Endothelial cell of umbilical vein (primary cell): Measurements from ENCODE around the gene CMSS1. TPM values are rescaled to one million over a fixed set of nuclear protein-coding genes. Genes with fewer than 3 reads are reported as not detected.

Source experiments
- BruUV-seq: library from RNA; stranded (reverse); fragments of 400-500 nt; replicated peaks from 2 replicates; lab custom pipeline; 2021; lab: Mats Ljungman, UMichigan
- CTCF ChIA-PET: fragments of 300-600, 350-600 bp; sonication (Branson Sonifier 250); formaldehyde crosslinking; loops from one replicate; lab custom pipeline; 2021; ENCODE audit warnings: antibody characterized with exemption, inconsistent platforms; lab: Charles Lee
- POLR2A ChIA-PET: fragments of 300-600, 350-600 bp; sonication (Branson Sonifier 250); formaldehyde crosslinking; loops from one replicate; lab custom pipeline; 2021; ENCODE audit warnings: antibody characterized with exemption, inconsistent platforms; lab: Charles Lee
- DNase-seq: peaks from one replicate; pipeline ENCODE4 v3.0.0-alpha.2; 2011; ENCODE audit warnings: low read depth, low spot score
- FAIRE-seq: peaks from 2 replicates; lab custom pipeline; 2011; peaks lifted over from hg19 to GRCh38; lab: Jason Lieb, UNC
- H2AFZ ChIP-seq: 2 replicates; pipeline ENCODE4 v1.6.0; 2012; ENCODE audit warnings: low read depth, low read length, control low read depth, inconsistent platforms
- H3K27ac ChIP-seq: 2 replicates; pipeline ENCODE4 v1.5.1; 2011; ENCODE audit warnings: low read depth, mild to moderate bottlenecking, control low read depth, low read length, moderate library complexity; ENCODE audit not compliant: insufficient read depth
- H3K27me3 ChIP-seq, 2 experiments: 2 replicates each; pipeline versions ENCODE4 v1.6.0 to v1.6.1; 2011; ENCODE audit warnings: low read length in 2 of 2, mixed read lengths in 1 of 2; ENCODE audit not compliant: control insufficient read depth in 2 of 2, insufficient read depth in 2 of 2
- H3K36me3 ChIP-seq, 2 experiments: 2 replicates in 1 of 2; 3 replicates in 1 of 2; pipeline ENCODE4 v1.5.1; 2011; ENCODE audit warnings: low read length in 2 of 2, mild to moderate bottlenecking in 1 of 2, moderate library complexity in 1 of 2; ENCODE audit not compliant: control insufficient read depth in 2 of 2, insufficient read depth in 2 of 2; ENCODE audit errors: extremely low read depth in 1 of 2
- H3K4me1 ChIP-seq: 3 replicates; pipeline ENCODE4 v1.5.1; 2011; ENCODE audit warnings: mild to moderate bottlenecking, low read length; ENCODE audit not compliant: control insufficient read depth, insufficient read depth; ENCODE audit errors: extremely low read depth
- H3K4me2 ChIP-seq: 2 replicates; pipeline ENCODE4 v1.6.1; 2011; ENCODE audit warnings: low read length, control low read depth, mixed read lengths; ENCODE audit not compliant: insufficient read depth
- H3K4me3 ChIP-seq, 3 experiments: fragments of 200-600 bp in 1 of 3; sonication (generic), shearing (Covaris generic) in 1 of 3; replicated peaks in 1 of 3; 2 replicates each; pipeline ENCODE4 v1.5.1; 2011 to 2016; ENCODE audit warnings: control low read depth in 3 of 3, low read length in 3 of 3, mild to moderate bottlenecking in 2 of 3, inconsistent platforms in 1 of 3, low read depth in 1 of 3, moderate library complexity in 1 of 3; ENCODE audit not compliant: insufficient read depth in 1 of 3
- H3K79me2 ChIP-seq: 2 replicates; pipeline ENCODE4 v1.6.0; 2012; ENCODE audit warnings: low read length, inconsistent platforms; ENCODE audit not compliant: control insufficient read depth, insufficient read depth
- H3K9ac ChIP-seq: replicated peaks from 2 replicates; pipeline ENCODE3; 2011; ENCODE audit warnings: low read length, control low read depth; ENCODE audit not compliant: insufficient read depth; ENCODE audit errors: extremely low read depth
- H3K9me1 ChIP-seq: replicated peaks from 3 replicates; pipeline ENCODE4 v1.6.0; 2011; ENCODE audit warnings: mild to moderate bottlenecking, low read length; ENCODE audit not compliant: control insufficient read depth, insufficient read depth; ENCODE audit errors: extremely low read depth
- H3K9me3 ChIP-seq: replicated peaks from 2 replicates; pipeline ENCODE4 v1.5.1; 2012; ENCODE audit warnings: low read length, inconsistent platforms; ENCODE audit not compliant: control insufficient read depth, insufficient read depth
- H4K20me1 ChIP-seq: replicated peaks from 2 replicates; pipeline ENCODE3; 2011; ENCODE audit warnings: mild to moderate bottlenecking, low read length; ENCODE audit not compliant: control insufficient read depth, insufficient read depth; ENCODE audit errors: extremely low read depth
- CTCF ChIP-seq, 2 donors: IDR thresholded peaks; 1 replicate in 1 of 2; 2 replicates in 1 of 2; pipeline ENCODE4 v1.5.1; 2011; ENCODE audit warnings: low read length in 2 of 2, mild to moderate bottlenecking in 2 of 2, moderate library complexity in 2 of 2, control low read depth in 1 of 2, inconsistent platforms in 1 of 2, low read depth in 1 of 2; ENCODE audit not compliant: insufficient read depth in 1 of 2; ENCODE audit errors: extremely low read depth in 1 of 2
- EZH2 ChIP-seq: IDR thresholded peaks from 2 replicates; pipeline ENCODE4 v1.6.1; 2012; ENCODE audit warnings: borderline replicate concordance, low read depth, mild to moderate bottlenecking, moderate library complexity, low read length, inconsistent platforms; ENCODE audit not compliant: severe bottlenecking
- FOS ChIP-seq: IDR thresholded peaks from 2 replicates; pipeline ENCODE4 v1.6.1; 2011; ENCODE audit warnings: mild to moderate bottlenecking, low read length, moderate library complexity, borderline replicate concordance; ENCODE audit not compliant: insufficient read depth
- GATA2 ChIP-seq: IDR thresholded peaks from 2 replicates; pipeline ENCODE4 v1.7.0; 2011; ENCODE audit warnings: low read depth, mild to moderate bottlenecking, moderate library complexity, mixed read lengths, low read length; ENCODE audit not compliant: insufficient read length, insufficient read depth
- JUN ChIP-seq: IDR thresholded peaks from 2 replicates; pipeline ENCODE4 v1.6.1; 2011; ENCODE audit warnings: borderline replicate concordance, low read depth; ENCODE audit not compliant: insufficient read length, insufficient read depth
- MAX ChIP-seq: IDR thresholded peaks from 2 replicates; pipeline ENCODE4 v1.6.1; 2011; ENCODE audit not compliant: insufficient read depth, insufficient read length
- MYC ChIP-seq: IDR thresholded peaks from one replicate; pipeline ENCODE4 v1.6.1; 2011; ENCODE audit warnings: mild to moderate bottlenecking, low read depth, low read length
- POLR2A ChIP-seq: IDR thresholded peaks from 2 replicates; pipeline ENCODE4 v1.6.1; 2012; ENCODE audit warnings: low read depth, mild to moderate bottlenecking, control low read depth, low read length
- POLR2AphosphoS5 ChIP-seq: IDR thresholded peaks from 2 replicates; pipeline ENCODE4 v1.6.1; 2012; ENCODE audit warnings: low read depth, mild to moderate bottlenecking, control low read depth, low read length, moderate library complexity; ENCODE audit not compliant: insufficient read depth
- dilution Hi-C: fragments of 300-500 bp; cut with MboI; formaldehyde crosslinking; loops from one replicate; pipeline ENCODE4 v1.15.0; 2019; ENCODE audit warnings: low sequenced_read_pairs; ENCODE audit not compliant: extremely low pct_ligation_motif_present
- intact Hi-C: fragments of 100-400 bp; cut with micrococcal nuclease; formaldehyde crosslinking; loops from one replicate; pipeline ENCODE4 v1.10.0; 2022
- polyA plus RNA-seq, 4 experiments: library from polyadenylated mRNA; depleted of rRNA in 3 of 4; stranded (reverse) in 3 of 4; unstranded in 1 of 4; fragments of >200 nt; gene quantifications; 2 replicates each; pipeline versions ENCODE4 v1.2.1 to v1.2.3, GENCODE V29; 2011 to 2012; ENCODE audit warnings: missing spikeins in 1 of 4
- total RNA-seq: library from RNA; stranded (reverse); gene quantifications from 2 replicates; pipeline ENCODE4 v1.2.3, GENCODE V29; 2021

The CMSS1 gene
- total and polyA plus RNA-seq, 2 donors (not counting 3 experiments of a cell fraction or from before 2014, with no cell fraction given), result 9.7 to 60.6 TPM

- Histone ChIP-seq H3K4me2 (no peak overlapping the region), H3K79me2 (no peaks in the 10 kb centered on the region), H3K9me3 (no peaks in the 10 kb centered on the region), H2AFZ (peak overlapping the region; percentile 26), H3K36me3 (no peaks in the 10 kb centered on the region), H3K27me3 (no peaks in the 10 kb centered on the region), H3K9ac (no peak overlapping the region), H3K27ac (no peak overlapping the region), H4K20me1 (no peaks in the 10 kb centered on the region), H3K4me1 (peaks cover 16% of the 10 kb centered on the region), H3K9me1 (no peaks in the 10 kb centered on the region), H3K4me3 (no peak overlapping the region)
- CTCF ChIA-PET, result interaction anchor here (1.0 to 1.7 kb wide), 4 partner anchors 18 to 319 kb away, joined by 4 to 5 read pairs (median 4); no protein-coding TSS in a partner anchor
- dilution Hi-C loops, result no loop called here
- intact Hi-C loops, result no loop called here
- no TSS peak for BruUV-seq
- no peak for FAIRE-seq
- peak; percentile 76 for DNase-seq
- POLR2A ChIA-PET, result no interaction called here
- TF ChIP-seq MYC (no peak), MAX (no peak), GATA2 (no peak), POLR2AphosphoS5 (no peak), POLR2A (no peak), FOS (no peak), JUN (no peak), EZH2 (no peak), CTCF (IDR thresholded peaks at IDR 0.05; ENCODE audit: extremely low read depth in 1 of 2, insufficient read depth in 1 of 2, low read depth in 1 of 2, low read length in 2 of 2) (no peak)
Observed at GRCh38 chr3:99934975-99935797, 117.5 kb downstream of the CMSS1 start.
